Thyroid gland (tissue), 4 donors: Measurements from ENCODE around the gene ITGB1BP1.

Experiments
- CTCF ChIP-seq, 6 experiments: fragments of 200-600 bp in 3 of 6; fragments of 450-650 bp in 3 of 6; sonication (generic) in 3 of 6; IDR thresholded peaks; one replicate each; pipeline ENCODE4 v1.5.1; 2016 to 2019; ENCODE audit warnings: antibody characterized with exemption in 6 of 6, mild to moderate bottlenecking in 2 of 6, inconsistent platforms in 1 of 6, moderate library complexity in 1 of 6
- POLR2A ChIP-seq, 2 donors: fragments of 450-650 bp; IDR thresholded peaks; one replicate each; pipeline ENCODE4 v1.6.1; 2017; ENCODE audit warnings: antibody characterized with exemption in 2 of 2, mild to moderate bottlenecking in 2 of 2, moderate library complexity in 1 of 2

DNA sequence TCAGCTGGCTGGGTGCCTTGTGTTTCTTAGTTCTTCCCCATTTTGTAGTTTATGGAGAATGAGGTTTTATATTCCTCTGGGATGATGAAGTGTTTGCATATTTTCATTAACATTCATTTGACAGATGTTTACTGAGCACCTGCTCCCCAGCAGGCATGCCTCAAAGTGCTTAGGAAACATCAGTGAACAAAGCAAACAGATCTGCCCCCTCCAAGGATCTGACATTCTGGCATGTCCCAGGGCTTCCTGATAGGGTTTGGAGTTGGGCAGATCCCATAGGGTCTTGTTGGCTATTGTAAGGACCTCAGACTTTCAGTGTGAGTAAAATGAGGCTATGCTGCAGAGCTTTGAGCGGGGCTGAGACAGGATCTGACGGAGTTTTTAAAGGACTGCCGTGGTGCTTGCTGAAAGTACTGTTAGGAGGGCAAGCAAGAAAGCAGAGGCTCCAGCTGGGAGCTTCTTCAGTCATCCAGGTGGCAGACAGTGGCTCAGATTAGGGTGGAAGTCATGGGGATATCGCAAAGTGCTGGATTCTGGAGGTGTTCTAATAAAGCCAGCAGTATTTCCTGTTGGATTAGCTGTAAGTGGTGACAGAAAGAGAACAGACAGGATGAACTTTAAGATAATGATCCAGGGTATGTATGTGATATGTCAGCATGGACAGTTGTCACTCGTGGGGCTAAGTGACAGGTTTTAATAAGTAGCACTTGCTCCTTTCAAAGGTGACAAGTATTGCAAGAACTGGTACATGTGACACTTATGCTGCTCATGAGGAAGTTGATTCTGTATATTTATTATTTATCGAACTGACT lies 39.8 kb upstream of the ITGB1BP1 start:
- TF ChIP-seq CTCF (IDR thresholded peaks at IDR 0.05) (no peak), POLR2A (IDR thresholded peaks at IDR 0.05) (no peak)
